Urothelium cell line (cell line): Measurements from ENCODE around the gene UBAP2.

Experiments
- DNase-seq: peaks from one replicate; pipeline ENCODE4 v3.0.0; 2011; ENCODE audit warnings: low spot score, mixed read lengths
- FAIRE-seq: peaks from 2 replicates; lab custom pipeline; 2011; peaks lifted over from hg19 to GRCh38; lab: Jason Lieb, UNC

UBAP2 gene

DNA sequence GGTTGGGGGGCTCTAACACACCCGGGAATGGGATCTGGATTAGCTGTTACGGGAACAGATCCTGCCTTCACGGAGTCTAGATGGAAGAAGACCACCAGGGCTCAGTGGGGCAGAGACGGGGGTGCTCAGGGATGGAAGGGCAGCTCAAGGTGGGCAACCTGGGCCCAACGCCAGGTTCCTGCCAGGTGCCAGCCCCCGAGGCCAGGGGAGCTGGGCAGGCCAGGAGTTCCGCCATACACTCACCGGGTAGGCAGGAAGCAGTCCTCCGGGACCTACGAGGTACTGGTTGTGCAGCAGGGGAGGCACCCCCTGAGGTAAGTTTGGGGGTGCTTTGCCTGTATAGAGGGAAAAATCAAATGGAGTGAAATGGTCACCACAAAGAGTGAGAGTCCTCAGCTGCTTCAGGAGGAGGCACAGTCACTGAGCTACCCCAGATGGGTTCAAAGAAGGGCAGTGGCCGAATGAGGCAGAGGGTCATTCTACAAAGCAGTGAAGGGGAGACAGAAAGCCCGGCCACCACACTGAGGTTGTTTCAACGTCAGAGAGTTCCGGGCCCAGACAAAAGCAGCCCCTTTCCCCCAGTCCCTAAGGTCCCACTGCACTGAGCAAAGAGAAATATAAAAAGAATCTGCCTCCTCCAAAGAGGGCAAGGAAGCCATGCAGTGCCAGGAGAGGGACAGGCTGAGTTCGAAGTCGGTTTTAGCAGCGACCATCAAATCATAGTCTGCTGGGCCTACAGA lies 121.8 kb downstream of the UBAP2 start:
- no peak for FAIRE-seq
- no peak for DNase-seq

DNA sequence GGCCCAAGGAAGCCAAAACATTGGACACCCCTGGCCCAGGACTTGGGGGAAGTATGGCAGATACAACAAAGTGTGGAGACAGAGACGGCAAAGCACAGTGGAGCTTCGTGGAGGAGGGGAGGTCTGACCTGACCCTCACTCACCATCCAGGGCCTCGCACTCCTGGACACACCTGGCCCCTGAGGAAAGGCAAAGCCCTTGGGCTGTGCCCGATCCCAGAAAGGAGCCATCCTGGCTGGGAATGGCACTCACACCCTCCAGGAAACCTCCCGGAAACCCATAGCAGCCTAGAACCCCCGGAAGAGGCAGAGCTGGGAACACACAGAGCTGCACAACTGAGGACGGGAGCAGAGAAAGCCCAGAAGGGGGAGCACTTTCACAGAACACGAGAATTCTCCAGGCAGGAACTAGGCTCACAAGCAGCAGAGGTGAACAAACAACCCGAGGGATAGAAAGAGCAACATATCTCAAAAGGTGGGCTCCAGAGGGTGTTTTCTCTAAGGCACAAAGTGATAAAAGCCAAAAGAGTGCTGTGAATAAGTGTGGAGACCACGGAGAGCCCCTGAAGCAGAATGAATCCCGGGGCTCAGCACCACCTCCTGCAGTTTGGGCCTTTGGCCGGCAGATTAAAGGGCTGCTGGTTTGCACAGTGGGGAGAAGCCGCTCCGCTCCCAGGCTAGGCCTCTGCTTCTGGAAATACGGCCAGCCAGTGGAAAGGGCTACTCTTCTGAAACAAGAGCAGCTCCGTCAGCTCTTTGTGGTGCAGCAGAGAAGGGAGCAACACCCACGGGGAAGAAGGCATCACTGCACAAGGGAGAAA lies 123.5 kb downstream of the UBAP2 start:
- peak; percentile 62 for DNase-seq
- FAIRE-seq, result peak; percentile 52

DNA sequence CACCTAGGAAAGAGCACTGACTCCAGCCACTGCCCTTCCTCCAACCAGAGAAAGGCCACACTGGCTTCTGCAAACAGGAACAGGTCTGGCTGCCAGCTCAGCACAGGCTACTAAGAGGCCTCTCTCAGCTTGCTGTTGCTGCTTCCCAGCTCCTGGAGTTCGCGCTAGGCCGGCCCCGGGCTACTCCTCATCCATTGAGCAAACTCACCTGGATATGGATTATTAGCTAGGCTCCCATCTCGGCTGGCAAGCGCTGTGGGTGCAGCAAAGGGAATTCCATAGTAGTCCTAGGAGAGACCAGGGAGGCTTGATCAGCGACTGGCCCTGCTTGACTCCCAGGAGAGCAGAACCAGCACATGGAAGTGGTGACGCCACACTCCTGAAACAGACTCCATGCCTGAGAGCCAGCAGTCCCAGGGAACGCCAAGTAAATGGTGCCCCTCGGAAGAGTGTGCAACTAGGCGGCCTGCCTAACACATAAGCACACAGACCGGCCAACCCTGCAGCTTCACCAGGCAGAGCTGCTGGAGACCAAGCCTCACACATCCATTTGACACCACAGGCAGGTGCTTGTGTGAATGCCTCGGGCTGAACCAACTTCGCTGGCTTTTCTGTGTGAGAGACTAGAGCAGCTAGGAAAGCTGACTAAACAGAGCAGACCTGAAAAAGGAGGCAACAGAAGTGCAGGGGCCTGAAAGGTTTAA lies 124.5 kb downstream of the UBAP2 start:
- DNase-seq (no peak), FAIRE-seq (no peak)

DNA sequence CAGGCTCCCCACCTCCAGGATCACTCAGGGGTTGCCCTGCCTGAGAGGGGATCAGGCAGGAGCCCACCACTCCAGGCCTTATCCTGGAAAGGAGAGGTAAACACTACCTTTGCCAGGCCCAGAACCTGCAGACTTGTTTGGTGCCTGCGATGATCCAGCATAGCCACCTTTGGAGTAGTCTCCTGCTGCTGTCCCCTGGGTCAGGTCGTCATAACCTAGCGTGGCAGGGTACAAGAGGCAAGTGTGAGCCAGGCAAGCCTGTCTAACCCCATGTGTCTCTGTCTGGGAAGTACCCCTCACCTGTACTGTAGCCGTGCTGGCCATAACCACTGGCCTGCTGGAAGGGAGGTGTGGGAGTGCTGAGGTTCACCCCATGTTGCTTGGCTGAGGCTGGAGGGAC lies 125.6 kb downstream of the UBAP2 start:
- FAIRE-seq (no peak), DNase-seq (no peak)

DNA sequence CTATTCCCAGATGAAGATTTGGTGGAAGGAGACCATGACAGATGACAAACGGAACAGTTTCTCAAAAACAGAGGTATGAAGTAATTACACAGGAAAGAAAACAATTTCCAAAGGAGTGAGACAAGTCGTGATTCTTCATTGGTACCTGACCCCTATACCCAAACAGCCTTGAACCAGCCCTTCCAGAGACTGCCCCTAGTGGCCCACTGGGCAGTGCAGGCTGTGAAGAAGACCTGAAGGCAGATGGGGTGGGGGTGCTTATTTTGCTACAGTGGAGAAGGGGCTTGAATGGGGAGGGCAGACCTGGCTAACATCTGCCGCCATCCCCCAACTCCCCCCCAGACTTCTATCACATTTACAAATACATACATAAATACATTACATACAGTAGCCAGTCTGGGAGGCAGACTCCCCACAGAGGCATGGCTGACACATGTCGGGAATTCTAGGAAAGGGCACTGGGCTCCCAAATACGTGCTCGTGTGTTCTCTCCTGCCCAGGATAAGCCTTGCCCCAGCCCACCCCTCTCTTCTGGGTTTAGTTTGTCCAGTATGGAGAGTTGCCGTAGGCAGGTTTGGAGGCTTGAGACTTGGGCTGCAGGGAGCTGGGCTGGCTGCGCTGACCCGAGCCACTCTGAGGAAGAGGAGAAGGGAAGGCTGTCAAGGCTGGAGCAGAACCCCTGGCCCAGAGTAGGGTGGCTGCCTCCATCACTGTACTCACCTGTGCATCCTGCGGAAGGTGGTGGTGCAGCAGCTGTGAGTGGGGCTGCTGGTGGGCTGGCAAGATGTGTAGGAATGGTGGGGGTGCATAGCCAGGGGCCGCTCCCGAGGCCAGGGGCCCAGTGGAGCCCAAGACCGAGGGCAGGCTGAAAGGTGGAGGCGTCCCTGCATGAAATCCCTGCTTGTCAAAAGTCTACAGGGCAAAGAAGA lies 126.5 kb downstream of the UBAP2 start:
- DNase-seq (peak; percentile 51), FAIRE-seq (peak; percentile 35)

DNA sequence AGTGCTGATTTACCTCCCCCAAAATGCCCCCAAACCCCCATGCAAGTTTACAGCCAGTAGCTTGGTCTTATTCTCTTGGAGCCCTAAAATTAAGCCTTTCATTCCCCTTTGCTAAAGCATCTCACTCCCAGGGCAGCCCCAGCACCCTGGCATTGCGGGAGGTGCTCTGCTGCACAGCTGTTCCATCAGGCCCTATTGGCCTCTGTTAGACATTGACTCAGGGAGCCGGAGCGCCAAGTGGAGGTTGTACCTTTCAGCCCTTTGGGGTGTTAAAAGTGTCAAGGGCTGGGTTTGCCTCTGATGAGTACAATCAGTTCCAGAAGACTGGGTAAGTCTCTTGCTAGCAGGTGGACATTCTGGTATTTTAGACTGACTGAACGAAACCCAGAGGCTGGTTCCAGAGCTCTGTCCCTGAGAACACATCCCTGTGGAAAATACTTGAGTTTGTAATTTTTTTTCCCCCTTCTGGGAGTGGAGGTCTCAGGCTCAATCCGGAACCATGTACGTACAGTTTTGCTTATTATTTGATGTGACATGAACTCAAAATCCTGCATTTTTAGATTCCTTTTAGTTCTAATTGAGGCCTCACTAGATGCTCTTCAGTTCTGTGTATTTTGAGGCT lies 129.3 kb downstream of the UBAP2 start:
- DNase-seq (no peak), FAIRE-seq (no peak)

DNA sequence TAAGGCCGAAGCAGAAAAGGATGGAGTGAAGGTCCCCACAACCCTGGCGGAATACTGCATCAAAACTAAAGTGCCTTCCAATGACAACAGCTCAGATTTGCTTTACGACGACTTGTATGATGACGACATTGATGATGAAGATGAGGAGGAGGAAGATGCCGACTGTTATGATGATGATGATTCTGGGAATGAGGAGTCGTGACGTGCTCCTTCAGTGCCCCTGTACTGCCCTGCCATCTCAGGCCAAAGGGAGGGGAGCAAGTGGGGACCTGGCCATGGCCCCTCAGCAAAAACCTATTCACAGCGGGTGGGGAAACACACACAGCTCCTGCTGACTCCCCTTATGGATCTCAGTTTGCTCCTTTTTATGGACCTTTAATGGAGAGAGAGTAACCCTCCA lies 131.7 kb downstream of the UBAP2 start:
- DNase-seq, result no peak
- peak; percentile 37 for FAIRE-seq

DNA sequence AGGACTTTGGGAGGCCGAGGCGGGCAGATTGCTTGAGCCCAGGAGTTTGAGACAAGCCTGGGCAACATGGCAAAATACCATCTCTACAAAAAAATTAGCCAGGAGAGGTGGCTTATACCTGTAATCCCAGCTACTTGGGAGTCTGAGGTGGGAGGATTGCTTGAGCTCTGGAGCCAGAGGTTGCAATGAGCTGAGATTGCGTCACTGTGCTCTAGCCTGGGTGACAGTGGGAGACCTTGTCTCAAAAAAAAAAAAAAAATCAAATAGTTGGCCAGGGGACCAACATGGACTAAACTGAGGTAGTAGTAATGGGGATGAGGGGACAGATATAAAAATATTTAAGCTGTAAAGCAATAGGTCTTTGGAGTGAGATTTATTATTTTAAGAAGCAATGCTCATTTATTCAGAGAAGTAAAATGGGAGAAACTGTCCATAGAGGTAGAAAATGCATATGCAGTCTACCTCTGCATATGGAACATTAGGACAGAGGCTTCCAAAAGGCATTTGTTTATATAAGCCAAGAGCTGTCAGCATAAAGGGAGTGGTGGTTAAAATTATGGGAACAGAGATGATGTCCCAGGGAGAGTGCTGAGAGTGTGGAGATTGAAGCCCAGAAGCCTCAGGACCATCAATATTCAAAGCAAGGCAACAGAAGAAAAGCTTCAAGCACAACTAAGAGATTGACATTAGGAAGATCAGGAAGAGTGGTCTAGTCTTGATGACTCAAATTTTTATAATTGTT lies 133.6 kb downstream of the UBAP2 start:
- FAIRE-seq, result no peak

DNA sequence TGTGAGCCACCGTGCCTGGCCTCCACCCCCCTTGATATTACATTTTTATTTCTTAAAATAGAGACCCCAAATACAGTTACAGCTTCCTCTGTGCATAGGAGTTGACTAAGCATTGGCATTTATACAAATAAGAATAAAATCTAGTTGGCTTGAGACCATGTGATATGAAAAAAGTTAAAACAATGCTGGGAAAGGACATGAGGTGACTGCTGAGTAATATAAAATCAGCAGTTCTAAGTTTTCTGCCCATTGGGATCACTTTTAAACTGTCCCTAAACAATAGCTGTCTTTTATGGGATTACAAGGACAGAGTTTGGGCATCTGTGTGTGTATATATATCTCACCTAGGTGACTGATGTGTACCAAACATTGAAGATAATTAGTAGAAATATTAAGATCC lies 135.1 kb downstream of the UBAP2 start:
- no peak for FAIRE-seq

More for the DNA sequence above, 133.6 kb downstream of the UBAP2 start:
- no peak for DNase-seq

DNA sequence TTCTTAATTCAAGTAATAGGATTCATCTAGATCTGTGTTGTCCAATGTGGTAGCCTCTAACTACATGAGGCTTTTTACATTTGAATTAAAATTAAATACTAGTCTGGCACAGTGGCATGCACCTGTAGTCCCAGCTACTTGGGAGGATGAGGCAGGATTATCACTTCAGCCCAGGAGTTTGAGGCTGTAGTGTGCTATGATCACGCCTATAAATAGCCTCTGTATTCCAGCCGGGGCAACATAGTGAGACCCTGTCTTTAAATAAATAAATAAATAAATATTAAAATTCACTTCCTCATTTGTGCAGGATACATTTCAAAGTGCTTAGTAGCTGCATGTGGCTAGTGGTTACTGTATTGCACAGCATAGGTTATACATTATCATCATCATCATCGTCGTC lies 139.9 kb downstream of the UBAP2 start:
- DNase-seq (no peak), FAIRE-seq (no peak)

More for the DNA sequence above, 135.1 kb downstream of the UBAP2 start:
- no peak for DNase-seq

DNA sequence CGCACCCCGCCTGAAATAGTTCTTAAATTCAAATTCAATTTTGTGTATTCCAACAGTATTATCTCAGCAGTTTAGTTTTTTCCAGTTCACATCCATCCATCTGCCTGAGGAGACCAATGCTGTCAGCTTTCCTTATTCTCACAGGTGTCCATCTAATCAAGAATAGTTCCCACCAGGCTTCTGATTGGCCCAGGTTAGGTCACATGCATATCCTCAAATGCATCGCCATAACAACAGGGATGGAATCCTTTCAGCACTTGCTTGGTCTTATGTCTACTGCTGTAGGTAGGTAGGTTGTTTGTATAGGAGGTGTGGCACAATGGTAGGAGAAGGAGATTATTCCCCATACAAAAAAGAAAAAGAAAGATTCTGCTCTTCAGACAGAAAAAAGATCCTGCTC lies 140.6 kb downstream of the UBAP2 start:
- DNase-seq (no peak), FAIRE-seq (no peak)

DNA sequence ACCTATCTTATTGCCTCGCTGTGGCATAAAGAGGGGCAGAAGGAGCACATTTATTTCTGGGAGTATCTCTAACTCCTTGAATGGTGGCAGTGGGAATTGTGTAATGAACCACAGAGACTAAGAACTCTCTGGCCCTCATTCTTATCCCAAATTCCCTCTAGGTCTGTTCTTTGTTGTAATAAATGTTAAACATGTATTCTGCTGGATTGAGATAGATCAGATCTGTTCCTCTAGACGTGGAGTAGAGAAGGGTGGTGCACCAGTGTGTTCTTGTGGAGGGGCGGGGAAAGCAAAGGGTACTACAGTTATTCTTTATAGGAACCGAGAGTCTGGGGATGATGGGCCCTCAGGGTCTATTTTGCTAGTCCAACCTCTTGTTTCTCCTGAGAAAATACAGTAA lies 141.3 kb downstream of the UBAP2 start:
- DNase-seq (no peak), FAIRE-seq (no peak)

DNA sequence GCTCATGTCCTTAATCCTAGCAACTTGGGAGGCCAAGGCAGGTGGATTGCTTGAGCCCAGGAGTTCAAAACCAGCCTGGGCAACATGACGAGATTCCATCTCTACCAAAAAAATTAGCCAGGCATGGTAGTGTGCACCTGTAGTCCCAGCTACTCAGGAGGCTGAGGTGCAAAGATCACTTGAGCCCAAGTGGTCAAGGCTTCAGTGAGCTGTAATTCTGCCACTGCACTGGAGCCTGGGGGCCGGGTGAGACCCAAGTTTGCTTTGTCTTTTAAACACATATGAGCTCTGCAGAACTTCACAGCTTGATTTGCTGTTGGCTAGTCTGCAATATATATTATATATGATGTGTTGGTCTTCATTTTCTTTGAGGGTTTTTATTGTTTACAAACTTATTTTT lies 141.9 kb downstream of the UBAP2 start:
- no peak for DNase-seq
- no peak for FAIRE-seq

DNA sequence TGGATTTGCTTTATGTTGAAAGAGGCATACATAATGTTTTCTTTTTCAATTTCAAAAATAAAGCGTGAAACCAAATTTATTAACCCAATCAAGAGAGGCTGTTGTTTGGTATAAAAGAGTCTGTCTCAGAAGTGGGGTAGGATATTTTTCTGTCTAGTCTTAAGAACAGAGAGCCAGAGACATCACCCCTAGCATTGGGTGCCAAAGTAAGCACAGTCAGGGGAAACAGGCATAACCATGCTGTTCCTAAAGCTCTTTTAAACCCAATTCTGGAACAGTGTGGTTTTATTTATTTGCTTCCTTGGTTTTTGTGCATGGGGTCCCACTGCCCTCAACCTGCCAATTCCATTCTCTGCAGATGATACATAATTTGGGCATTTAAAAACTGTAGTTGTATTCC lies 143.6 kb downstream of the UBAP2 start:
- no peak for DNase-seq
- no peak for FAIRE-seq

DNA sequence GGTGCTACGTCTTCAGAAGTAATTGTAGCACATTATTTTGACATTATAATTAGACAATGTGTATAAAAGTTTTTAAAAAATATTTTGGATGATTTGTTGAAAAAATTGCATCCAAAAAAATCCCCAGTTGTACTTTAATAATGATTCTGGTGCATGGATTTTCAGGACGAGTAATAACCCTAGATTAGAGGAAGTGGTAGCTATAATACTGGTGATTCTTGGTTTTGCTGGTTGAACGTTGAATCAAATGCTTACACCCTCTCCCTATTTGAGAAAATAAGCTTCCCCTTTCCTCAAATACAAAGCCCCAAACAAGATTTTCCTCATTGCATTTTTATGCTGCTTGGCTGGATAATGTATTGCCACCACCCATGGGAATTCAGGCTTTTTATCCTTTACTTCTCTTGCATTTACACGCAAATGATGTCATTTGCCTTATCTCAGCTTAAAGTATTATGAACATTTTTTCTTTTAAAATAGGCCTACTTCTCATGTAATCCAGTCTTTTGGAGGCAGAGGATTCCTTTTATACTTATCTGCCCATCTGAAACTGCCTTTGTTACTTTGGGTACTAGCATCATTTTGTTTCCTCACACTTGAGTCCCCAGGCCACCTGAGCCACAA lies 145.4 kb downstream of the UBAP2 start:
- DNase-seq, result no peak
- no peak for FAIRE-seq

DNA sequence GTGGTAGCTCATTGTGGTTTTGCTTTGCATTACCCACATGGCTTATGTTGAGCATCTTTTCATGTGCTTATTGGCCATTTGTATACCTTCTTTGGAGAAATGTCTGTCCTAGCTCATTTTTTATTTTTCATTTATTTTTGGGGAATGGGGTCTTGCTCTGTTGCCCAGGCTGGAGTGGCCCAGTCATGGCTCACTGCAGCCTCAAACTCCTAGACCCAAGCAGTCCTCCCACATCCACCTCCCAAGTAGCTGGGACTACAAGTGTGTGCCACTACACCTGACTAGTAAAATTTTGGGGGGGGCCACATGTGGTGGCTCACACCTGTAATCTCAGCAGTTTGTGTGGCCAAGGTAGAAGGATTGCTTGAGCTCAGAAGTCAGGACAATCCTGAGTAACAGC lies 154.4 kb downstream of the UBAP2 start:
- no peak for DNase-seq
- FAIRE-seq, result no peak

DNA sequence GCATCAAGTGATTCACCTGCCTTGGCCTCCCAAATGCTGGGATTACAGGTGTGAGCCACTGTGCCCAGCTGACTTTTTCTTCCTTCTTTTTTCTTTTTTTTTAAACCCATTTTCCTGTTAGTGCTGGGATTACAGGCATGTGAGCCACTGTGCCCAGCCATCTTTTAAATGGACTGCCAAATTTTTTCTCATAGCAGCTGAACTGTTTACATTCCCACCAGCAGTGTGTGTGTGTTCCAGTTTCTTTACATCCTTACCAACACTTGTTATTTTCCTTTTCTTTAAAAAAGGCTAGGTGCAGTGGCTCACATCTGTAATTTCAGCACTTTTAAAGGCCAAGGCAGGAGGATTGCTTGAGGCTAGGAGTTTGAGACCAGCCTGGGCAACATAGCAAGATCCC lies 154.8 kb downstream of the UBAP2 start:
- no peak for DNase-seq
- no peak for FAIRE-seq

DNA sequence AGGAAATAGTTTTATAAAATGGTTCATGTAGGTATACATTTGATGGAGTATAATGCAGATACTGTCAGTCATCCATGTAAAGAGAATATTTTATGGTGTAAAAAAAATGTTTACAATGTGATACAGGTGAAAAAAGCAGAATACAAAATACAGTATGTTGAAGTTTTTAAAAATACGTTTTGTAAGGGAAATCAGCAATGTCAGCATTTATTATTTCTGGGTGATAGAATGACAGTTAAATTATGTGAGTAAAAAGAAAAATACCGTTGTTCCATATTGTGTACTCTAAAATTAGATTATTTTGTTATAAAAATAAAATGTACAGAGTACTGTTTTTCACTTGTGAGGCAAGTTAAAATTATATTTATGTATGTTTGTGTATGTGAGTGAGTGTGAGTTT lies 162.7 kb downstream of the UBAP2 start:
- DNase-seq (no peak), FAIRE-seq (no peak)
